ENCODE data around the gene NEXMIF.
"Not testable (repeated sequence)": the region's sequence is repeated elsewhere in the genome, so short reads cannot be mapped to it uniquely, and the experiment has no call there.

NEXMIF gene

DNA sequence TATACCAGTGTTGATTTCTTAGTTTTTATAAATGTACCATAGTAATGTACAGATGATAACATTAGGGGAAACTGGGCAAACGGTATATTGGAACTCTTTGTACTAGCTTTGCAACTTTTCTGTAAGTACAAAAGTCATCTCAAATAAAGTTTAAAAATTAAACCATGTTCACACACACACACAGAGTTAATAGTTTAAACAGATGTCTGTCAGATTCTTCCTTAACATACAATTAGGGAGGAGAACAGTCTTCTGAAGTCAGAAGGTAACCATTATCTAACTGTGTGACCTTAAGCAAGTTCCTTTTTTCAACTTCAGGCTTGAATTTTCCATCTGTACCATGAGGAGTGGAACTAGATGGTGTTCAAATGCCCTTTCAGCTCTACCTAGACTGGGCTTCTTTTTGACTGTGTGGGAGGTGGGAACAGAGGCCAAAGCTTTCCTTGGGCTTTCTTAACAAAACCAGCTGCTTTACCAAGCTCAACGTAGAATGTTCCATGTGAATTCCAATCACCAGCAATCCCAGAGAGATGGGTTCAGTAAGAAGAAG, 127.8 kb downstream of the NEXMIF start:
- DNase-seq (ENCODE audit: low read depth in 2 of 2): no peak

- DNase-seq (ENCODE audit: low read depth in 2 of 2): no peak
These were observed 136.6 kb downstream of the NEXMIF start for GRCh38 chrX:74788545-74789086.

GRCh38 chrX:74784629-74785028, 140.6 kb downstream of the NEXMIF start:
- DNase-seq (ENCODE audit: low read depth in 2 of 2): no peak

DNA sequence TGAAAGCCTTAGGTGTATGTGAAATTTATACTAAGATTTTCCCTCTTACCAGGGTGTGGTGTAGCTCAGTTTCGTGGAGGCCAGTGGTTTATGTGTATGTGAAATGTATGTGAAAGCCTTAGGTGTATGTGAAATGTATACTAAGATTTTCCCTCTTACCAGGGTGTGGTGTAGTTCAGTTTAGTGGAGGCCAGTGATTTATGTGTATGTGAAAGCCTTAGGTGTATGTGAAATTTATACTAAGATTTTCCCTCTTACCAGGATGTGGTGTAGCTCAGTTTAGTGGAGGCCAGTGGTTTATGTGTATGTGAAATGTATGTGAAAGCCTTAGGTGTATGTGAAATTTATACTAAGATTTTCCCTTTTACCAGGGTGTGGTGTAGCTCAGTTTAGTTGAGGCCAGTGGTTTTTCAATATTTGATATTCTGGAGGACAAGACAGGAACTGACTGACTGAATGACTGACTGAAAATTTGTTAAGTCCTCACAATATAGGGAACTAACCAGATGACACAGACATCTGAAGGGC, 143.7 kb downstream of the NEXMIF start:
- no peak for DNase-seq (ENCODE audit: low read depth in 2 of 2)

GRCh38 chrX:74779175-74779574, 146.1 kb downstream of the NEXMIF start:
- DNase-seq (ENCODE audit: low read depth in 2 of 2): no peak

GRCh38 chrX:74774988-74775387, 150.3 kb downstream of the NEXMIF start:
- DNase-seq (ENCODE audit: low read depth in 2 of 2): no peak

DNA sequence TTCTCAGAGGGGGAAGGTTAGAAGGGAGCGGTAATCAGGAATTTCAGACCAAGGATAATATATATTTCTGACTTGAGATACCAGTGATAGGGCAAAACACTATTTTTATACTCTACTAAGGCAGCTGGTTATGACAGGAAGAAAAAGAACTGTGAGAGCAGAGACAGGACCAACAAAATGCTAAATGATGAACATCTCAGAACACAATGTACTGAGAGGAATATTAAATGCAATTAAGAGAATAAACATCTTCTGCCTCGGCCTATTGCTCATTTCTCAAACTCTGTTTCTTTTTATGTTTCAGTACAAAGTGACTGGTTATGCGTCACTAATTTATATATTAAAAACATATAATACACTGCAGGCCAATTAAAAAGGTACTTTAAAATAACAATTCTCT, 188.8 kb downstream of the NEXMIF start:
- DNase-seq (ENCODE audit: low read depth in 2 of 2): no peak

- no peak for DNase-seq (ENCODE audit: low read depth in 2 of 2)
These were observed 220.0 kb downstream of the NEXMIF start for GRCh38 chrX:74705269-74705668.

GRCh38 chrX:74701343-74701742, 223.9 kb downstream of the NEXMIF start:
- not testable (repeated sequence) for DNase-seq (ENCODE audit: low read depth in 2 of 2)

- no peak for DNase-seq (ENCODE audit: low read depth in 2 of 2)
These were observed 240.8 kb downstream of the NEXMIF start for GRCh38 chrX:74684466-74684865.
